Natural killer cell (primary cell): ENCODE data around the gene UGP2. TPM values are rescaled to one million over a fixed set of nuclear protein-coding genes. Genes with fewer than 3 reads are reported as not detected.

Source experiments
- ATAC-seq, 3 donors: fragments of 150-1000 bp in 2 of 3; fragments of 200-7000 bp in 1 of 3; cut with Tn5 transposase; 1 replicate in 1 of 3; 2 replicates in 2 of 3; pipeline ENCODE4 v1.10.0; 2021; ENCODE audit warnings: mild to moderate bottlenecking in 2 of 3, moderate library complexity in 2 of 3
- DNase-seq, 2 donors: peaks; one replicate each; pipeline versions ENCODE4 v3.0.0 to v3.0.0-alpha.2; 2013 to 2021; ENCODE audit warnings: mixed read lengths in 1 of 2
- H3K27ac ChIP-seq: one replicate; pipeline ENCODE4 v1.5.1; 2013; ENCODE audit warnings: mild to moderate bottlenecking, low read length
- H3K27me3 ChIP-seq: one replicate; pipeline ENCODE4 v1.6.1; 2013; ENCODE audit warnings: low read length; ENCODE audit not compliant: control insufficient read depth, insufficient read depth
- H3K36me3 ChIP-seq: one replicate; pipeline ENCODE4 v1.6.1; 2013; ENCODE audit warnings: low read length; ENCODE audit not compliant: control insufficient read depth, insufficient read depth
- H3K4me1 ChIP-seq: one replicate; pipeline ENCODE4 v1.6.1; 2013; ENCODE audit warnings: low read length; ENCODE audit not compliant: control insufficient read depth, insufficient read depth
- H3K4me3 ChIP-seq: one replicate; pipeline ENCODE4 v1.5.1; 2013; ENCODE audit warnings: low read length
- H3K9me3 ChIP-seq: one replicate; pipeline ENCODE4 v1.6.1; 2013; ENCODE audit warnings: low read length; ENCODE audit not compliant: control insufficient read depth, insufficient read depth
- H3K27ac Mint-ChIP-seq, 2 donors: one replicate each; pipeline ENCODE4 v1.8.0; 2022; ENCODE audit warnings: mild to moderate bottlenecking in 2 of 2, mixed read lengths in 2 of 2, moderate library complexity in 1 of 2
- H3K27me3 Mint-ChIP-seq, 2 donors: one replicate each; pipeline ENCODE4 v1.8.0; 2022; ENCODE audit warnings: low read depth in 2 of 2, mixed read lengths in 2 of 2
- H3K36me3 Mint-ChIP-seq: one replicate; pipeline ENCODE4 v1.8.0; 2022; ENCODE audit warnings: mixed read lengths
- H3K4me1 Mint-ChIP-seq, 2 donors: one replicate each; pipeline ENCODE4 v1.8.0; 2022; ENCODE audit warnings: mixed read lengths in 2 of 2
- H3K4me3 Mint-ChIP-seq: one replicate; pipeline ENCODE4 v1.8.0; 2022; ENCODE audit warnings: mild to moderate bottlenecking, moderate library complexity, mixed read lengths
- H3K9me3 Mint-ChIP-seq, 2 donors: one replicate each; pipeline ENCODE4 v1.8.0; 2022; ENCODE audit warnings: mixed read lengths in 2 of 2
- WGBS: methylation state at CpG from one replicate; pipeline ENCODE4 v1.1.7; 2013; ENCODE audit warnings: missing lambda C conversion rate; ENCODE audit not compliant: insufficient coverage; 5-methylcytosine and 5-hydroxymethylcytosine counted together
- intact Hi-C: fragments of 100-400 bp; cut with micrococcal nuclease; formaldehyde crosslinking; loops from one replicate; pipeline ENCODE4 v1.14.2; 2022
- total RNA-seq, 4 donors: library from RNA; stranded (reverse); fragments of 120-200 nt in 1 of 4; gene quantifications; one replicate each; pipeline versions ENCODE4 v1.2.3 to v1.2.4, GENCODE V29; 2013 to 2022
- TF ChIP-seq, protein P1 (sequence below): fragments of 200-600 bp; IDR thresholded peaks from one replicate; pipeline ENCODE4 v1.8.0; 2022; ENCODE audit warnings: antibody characterized with exemption

UGP2 gene
- total RNA-seq, 3 donors from 2014 or later (not counting 1 experiment from before 2014, with no cell fraction given), result 100 to 117 (median 101) TPM

DNA sequence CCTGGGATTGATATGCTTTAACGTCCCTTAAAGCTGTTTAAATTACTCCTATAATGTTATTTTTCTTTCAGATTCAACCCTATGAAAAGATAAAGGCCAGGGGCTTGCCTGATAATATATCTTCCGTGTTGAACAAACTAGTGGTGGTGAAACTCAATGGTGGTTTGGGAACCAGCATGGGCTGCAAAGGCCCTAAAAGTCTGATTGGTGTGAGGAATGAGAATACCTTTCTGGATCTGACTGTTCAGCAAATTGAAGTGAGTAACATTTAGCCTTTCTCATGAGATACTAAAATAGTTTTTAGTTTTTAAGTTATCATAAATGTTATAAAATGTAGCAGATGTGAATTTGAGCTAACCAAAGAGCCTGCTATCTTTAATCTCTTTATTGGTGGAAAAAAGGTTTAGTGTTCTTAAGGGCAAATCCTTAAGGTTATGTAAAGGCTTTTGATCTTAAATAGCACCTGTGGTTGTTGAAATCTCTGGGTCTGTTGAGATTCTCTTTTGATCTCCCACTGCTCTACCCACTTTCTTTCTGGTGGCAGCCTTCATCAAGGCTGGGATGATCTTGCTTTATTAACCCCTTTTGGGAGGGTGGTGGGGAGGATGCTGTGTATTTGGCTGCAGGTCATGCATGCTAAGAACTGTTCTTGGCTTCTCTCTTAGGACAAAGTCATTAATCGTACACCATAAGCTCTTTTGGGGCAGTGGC, 40.9 kb downstream of the UGP2 start:
- 84% methylated on average over 2 of the region's 3 CpGs for WGBS
- H3K27me3 ChIP-seq, result no peaks in the 10 kb centered on the region
- TF ChIP-seq, protein P1, sequence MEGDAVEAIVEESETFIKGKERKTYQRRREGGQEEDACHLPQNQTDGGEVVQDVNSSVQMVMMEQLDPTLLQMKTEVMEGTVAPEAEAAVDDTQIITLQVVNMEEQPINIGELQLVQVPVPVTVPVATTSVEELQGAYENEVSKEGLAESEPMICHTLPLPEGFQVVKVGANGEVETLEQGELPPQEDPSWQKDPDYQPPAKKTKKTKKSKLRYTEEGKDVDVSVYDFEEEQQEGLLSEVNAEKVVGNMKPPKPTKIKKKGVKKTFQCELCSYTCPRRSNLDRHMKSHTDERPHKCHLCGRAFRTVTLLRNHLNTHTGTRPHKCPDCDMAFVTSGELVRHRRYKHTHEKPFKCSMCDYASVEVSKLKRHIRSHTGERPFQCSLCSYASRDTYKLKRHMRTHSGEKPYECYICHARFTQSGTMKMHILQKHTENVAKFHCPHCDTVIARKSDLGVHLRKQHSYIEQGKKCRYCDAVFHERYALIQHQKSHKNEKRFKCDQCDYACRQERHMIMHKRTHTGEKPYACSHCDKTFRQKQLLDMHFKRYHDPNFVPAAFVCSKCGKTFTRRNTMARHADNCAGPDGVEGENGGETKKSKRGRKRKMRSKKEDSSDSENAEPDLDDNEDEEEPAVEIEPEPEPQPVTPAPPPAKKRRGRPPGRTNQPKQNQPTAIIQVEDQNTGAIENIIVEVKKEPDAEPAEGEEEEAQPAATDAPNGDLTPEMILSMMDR, result no peak
- H3K36me3 ChIP-seq, result peaks cover 52% of the 10 kb centered on the region
- H3K9me3 Mint-ChIP-seq, result no peaks in the 10 kb centered on the region
- peaks cover 8% of the 10 kb centered on the region for H3K4me1 ChIP-seq
- no peak overlapping the region for H3K27ac ChIP-seq
- ATAC-seq (no peak), DNase-seq (no peak)
- no peak overlapping the region for H3K4me3 Mint-ChIP-seq
- peak overlapping the region; percentile 30 to 77 for H3K27ac Mint-ChIP-seq
- H3K4me3 ChIP-seq, result no peak overlapping the region
- H3K9me3 ChIP-seq, result no peaks in the 10 kb centered on the region
- peaks cover 11% of the 10 kb centered on the region for H3K36me3 Mint-ChIP-seq
- no peaks in the 10 kb centered on the region for H3K27me3 Mint-ChIP-seq
- peaks cover 27% of the 10 kb centered on the region in 2 donors for H3K4me1 Mint-ChIP-seq
- intact Hi-C loops, result no loop called here

DNA sequence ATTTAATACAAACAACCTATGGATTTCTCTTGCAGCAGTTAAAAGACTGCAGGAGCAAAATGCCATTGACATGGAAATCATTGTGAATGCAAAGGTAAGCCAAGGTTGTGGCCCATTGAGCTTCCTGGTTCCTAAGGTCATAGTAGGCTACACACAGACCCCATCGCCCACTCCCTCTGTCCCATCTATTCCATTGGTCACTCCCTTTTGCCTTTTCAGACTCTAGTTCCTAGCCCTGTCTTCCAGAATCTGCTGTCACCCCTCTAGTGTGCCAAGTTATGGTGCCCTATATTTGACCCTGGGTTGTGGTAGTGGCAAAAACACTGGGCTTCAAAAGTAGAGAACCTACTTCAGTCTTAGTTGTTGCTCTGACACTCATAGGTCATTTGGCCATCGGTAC, 44.7 kb downstream of the UGP2 start:
- Histone ChIP-seq H3K4me3 (no peak overlapping the region), H3K36me3 (peaks cover 84% of the 10 kb centered on the region), H3K4me1 (no peaks in the 10 kb centered on the region), H3K27me3 (no peaks in the 10 kb centered on the region), H3K27ac (no peak overlapping the region), H3K9me3 (no peaks in the 10 kb centered on the region)
- DNase-seq, result no peak
- H3K27ac Mint-ChIP-seq, result peak overlapping the region in 1 of 2 donors; percentile 52
- H3K36me3 Mint-ChIP-seq, result peaks cover 16% of the 10 kb centered on the region
- no peak overlapping the region for H3K4me3 Mint-ChIP-seq
- no peaks in the 10 kb centered on the region for H3K27me3 Mint-ChIP-seq
- TF ChIP-seq, protein P1, result no peak
- no peak for ATAC-seq
- H3K4me1 Mint-ChIP-seq, result peaks cover 18 to 19% of the 10 kb centered on the region in 2 donors
- no peaks in the 10 kb centered on the region for H3K9me3 Mint-ChIP-seq
- intact Hi-C loops, result no loop called here
- 96% methylated on average over 2 of the region's 2 CpGs for WGBS

DNA sequence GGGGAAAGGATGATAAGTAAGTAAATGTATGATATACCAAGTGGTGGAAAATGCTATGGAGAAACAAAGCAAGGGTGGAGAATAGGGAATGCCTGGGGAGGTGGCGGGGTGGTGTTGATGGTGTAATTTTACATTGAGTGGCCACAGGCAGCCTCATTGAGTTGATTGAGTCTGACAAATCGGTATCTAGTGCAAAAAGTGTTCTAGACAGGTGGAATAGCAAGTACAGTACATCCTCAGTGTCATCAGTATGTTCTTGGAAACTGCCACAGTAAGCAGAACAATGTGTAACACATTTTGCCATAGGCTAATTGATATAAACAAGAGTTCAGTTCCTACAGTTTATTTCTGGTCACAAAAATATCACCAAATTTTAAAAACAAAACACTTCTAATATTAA, 46.4 kb downstream of the UGP2 start:
- Mint-ChIP-seq H3K27ac (peak overlapping the region in 1 of 2 donors; percentile 75), H3K9me3 (no peaks in the 10 kb centered on the region), H3K27me3 (no peaks in the 10 kb centered on the region), H3K4me3 (no peak overlapping the region), H3K4me1 (peaks cover 9 to 12% of the 10 kb centered on the region in 2 donors), H3K36me3 (peaks cover 18% of the 10 kb centered on the region)
- 100% methylated on average over 2 of the region's 2 CpGs for WGBS
- ATAC-seq (no peak), DNase-seq (no peak)
- intact Hi-C loops, result loop anchor here (1.0 to 2.0 kb wide), 2 partner anchors 196 to 299 kb away; partner anchors contain the start of genes MDH1 and WDPCP
- Histone ChIP-seq H3K4me1 (no peaks in the 10 kb centered on the region), H3K27ac (no peak overlapping the region), H3K36me3 (peaks cover 89% of the 10 kb centered on the region), H3K27me3 (no peaks in the 10 kb centered on the region), H3K9me3 (no peaks in the 10 kb centered on the region), H3K4me3 (no peak overlapping the region)
- TF ChIP-seq, protein P1, result no peak
